GM21786 (cell line): ENCODE measurements around the gene CALCR.
"Not testable (repeated sequence)": the region's sequence is repeated elsewhere in the genome, so short reads cannot be mapped to it uniquely, and the experiment has no call there.

Source experiments
- ATAC-seq: cut with Tn5 transposase; IDR thresholded peaks from one replicate; pipeline ENCODE4 v1.9.1; 2021; ENCODE audit not compliant: unreplicated experiment

CALCR gene

DNA sequence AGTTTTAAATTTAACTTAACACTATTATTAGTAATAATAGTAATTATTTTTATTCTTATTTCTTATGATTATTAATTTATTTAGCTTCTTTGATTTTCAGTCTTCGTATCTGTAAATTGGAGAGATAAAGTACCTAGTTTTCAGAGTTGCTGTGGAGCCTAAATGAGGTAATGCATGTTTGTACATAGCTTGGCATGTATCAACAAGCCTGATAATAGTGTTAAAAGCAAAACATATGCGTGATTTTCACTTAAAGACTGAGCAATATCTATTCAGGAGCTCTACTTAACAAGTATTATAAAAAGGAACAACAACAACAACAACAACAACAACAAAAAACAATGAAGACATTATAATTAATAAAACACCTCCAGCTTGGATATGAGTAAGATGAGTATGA lies 12.4 kb downstream of the CALCR start:
- ATAC-seq, result no peak

DNA sequence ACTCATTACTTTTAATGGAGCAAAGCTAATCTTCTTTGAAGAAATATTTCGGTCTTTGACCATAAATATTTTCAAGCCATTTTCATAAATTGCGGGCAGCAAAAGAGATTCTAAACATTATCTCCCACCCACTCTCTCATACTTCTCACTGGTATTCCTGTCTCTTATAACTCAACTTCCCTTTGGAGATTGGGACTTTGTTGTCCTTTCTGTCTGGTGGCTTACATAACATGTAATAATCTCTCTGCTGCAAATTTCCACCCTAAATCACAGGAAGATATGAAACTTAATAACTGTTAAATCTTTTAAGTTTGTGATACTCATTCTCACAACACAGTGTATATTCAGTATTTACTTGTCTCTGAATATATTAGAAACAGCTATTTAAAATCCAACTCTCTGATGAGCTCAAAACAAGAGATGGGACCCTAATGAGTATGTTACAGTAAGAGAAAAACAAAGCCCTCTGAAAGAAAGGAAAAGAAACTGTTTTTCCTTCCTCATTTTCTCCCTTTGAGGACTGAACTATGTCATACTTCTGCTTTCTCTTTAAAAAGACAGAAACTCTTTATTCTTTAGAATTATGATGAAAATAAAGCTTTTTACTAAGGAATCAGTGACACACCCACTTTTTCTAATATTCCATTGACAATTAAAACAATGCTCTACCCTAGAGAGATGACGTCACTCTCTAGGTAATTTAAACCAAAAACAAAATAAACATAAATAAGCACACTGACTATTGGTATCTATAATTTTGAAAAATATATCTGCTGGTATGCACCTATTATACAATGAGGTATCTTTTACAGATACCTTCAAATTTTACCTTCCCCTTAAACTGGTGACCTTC lies 14.7 kb downstream of the CALCR start:
- ATAC-seq, result no peak

DNA sequence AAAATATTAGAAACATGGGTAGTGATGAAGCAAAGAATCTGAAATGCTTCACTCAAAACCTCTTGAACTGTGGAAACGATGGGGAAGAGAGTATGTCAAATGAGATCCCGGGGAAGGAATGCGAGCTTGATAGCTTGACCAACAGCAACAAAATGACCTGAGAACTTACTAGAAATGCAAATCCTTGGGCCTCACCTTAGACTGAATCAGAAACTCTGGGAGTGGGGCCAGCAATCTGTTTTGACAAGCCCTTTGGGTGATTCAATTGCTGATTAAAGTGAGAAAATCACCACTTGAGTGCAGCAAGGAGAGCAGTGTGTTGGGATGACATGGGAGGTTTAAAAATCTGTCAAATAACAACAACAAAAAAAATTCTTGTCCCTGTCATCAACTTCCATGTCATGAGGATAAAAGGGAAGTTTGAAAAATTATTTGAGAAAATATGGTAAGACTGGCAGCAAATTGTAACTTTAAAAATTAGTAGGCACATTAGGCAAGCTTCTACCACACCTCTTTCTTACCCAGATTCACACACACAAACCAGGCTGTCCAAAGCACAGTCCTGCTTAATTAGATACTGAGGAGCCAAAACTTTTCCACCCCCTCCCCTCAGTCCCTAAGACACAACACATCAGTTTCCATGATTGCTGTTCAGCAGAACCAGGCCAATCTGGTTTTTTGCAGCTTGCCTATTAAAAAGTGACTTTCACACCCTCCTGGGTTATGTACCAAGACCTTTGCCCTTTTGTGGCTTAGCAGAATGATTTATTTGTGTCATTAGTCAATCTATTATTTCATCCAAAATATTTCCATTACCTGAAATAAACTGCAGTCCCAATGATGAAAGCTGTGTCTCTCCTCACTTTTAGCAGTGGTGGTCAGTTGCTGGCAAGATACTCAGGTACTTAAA lies 15.6 kb downstream of the CALCR start:
- ATAC-seq, result no peak

DNA sequence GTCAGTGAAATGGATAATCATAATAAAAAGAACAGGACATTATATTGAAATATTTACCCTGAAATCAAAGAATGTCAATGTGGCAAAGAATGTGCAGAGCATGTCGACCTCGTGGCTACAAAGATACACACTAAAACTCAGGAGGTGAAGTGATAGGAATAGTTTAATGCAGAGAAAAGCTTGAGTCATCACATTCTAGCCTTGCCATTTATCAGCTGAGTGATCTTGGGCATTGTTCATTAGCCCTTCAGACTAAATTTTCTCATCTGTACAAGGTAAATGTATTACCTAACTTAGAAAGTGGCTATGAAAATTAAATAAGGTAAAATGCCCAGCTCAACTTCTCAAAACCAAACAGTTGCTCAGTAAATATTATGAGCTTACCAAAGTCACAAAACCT lies 22.6 kb downstream of the CALCR start:
- no peak for ATAC-seq

DNA sequence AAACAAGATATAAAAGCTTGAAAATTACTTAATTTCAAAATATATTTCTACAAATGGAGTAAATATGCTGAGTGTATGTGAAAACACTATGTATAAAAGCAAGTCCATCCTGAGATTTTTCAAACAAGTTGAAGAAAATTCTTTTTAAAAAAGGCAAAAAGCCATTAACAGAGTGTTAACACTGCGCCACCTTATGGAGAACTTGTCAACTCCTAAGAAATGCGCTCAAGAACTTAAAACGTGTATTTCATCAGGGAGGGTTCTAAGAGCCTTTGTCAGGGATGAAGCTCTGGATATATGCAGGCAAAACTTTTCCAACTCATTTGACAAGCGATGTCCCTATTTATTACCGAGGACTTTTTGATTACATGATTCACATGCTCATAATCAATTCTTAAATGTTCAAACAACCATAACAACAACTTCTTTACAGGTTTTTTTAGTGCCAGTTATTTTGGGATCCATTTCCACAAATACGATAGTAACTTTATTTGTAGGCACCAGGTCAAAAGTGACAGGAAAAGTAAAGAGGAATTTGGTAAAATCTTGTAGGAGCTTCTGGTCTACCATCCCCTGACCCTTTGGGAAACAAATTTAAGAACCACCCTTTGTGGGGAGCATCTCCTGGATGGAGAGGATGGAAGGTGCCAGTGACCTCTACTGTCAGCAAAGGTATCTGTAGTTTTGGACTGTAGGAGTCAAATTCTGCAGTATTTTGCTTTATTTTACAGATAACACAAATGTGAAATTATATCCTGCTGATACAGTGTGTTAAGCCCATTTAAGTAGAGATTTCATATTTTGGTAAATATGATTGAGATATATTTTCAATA lies 23.2 kb downstream of the CALCR start:
- no peak for ATAC-seq

DNA sequence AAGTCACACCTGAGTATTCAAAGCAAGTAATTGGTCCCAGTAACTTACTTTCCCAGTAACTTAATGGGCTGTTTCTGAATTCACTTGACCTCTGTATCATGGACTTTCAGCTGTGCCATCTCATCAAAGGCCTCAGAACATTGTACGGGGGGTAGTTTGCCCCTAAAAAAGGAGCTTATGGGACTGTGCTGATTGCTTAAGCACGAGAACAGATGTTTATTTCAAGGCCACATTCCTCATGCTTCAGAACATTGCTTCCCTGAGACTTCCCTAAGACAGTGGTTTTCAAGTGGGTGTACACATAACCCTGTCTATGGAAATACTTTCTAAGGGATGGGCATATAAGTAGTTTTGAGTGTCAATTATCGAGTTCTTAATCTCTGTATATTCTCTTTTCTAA lies 26.8 kb downstream of the CALCR start:
- no peak for ATAC-seq

DNA sequence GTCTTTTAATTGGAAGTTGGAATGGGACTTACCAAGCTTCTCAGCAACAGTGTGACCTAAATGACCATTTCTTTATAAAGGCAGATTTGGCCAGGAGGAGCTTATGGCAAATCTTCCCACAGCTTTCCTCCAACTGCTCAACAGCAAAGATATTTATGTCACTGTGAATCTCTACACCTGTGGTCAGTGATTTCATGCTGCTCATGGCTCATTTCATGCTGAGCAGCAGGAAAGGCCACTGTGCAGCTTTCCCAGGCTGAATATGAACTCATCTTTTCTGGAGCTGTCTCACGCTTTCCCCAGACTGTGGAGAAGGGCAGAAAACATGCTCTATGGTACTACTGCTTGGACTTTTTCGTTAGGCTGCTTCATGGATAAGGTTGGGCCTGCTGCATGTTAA lies 29.8 kb downstream of the CALCR start:
- ATAC-seq, result no peak

DNA sequence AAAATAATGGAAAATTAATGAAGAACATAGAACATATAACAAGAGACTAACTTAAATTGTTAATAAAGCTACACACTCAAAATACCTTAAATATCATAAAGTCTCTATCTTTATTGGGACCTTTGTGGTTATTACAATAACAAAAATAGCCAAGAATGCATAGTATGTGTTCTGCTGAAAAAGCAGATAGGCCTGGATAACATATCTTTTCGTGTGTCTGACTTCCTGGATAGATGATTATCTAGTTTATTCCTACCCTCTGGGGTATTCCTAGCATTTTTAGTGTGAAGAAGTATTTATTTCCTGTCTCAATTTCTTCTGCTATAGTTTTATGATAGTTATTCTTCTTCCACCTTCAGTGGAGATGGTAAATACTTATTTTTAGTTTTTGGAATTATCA lies 36.5 kb downstream of the CALCR start:
- no peak for ATAC-seq

DNA sequence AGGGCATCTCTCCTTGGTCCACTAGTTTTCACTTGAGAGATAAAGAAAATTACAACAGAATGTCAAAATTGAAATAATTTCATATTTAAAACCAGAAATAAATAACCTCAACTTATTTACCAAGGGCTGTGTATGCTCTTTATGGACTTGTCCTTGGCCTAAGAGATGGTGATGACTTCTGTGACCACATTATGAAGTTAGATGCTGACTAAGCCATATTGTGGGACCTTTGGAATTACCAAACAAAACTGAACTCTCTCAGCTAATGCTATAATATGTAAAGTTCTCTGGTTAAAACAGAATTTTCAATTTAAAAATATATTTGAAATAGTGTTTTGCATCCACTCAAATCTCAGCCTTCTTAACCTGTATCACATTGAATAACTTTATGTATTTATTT lies 38.9 kb downstream of the CALCR start:
- no peak for ATAC-seq

DNA sequence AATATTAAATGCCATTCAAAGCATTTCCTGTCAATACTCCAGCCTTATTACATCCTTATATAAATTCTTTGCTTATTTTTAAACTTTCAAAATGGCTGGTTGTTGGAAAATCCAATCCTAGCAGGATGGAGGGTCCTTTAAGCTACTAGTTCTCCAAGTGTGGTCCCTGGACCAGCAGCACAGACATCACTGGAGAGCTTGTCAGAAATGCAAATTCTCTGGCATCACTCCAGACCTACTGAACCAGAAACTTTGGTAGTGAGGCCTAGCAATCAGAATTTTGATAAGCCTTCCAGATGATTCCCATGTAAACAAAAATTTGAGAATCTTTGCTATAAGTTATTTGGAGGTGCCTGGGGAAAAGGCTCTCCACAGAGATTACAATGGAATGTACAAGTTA lies 43.8 kb downstream of the CALCR start:
- no peak for ATAC-seq

DNA sequence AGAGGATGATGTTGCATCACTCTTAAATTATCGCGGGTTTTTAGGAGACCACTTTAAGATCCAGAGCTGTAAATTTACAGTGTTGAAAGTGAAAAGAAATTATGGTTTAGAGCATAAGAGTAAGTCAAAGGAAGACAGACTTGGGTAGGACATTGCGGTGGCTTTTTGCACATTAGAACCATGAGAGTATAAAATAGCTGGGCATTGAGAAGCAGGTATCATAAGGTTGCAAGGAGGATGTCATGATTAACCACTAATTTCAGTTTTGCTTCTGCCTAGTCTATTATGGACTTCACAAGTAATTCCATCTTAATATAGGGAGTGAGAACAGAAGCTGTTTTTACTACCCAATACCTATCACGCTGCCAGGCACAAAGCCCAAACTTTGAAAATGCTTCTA lies 57.7 kb downstream of the CALCR start:
- ATAC-seq, result no peak

DNA sequence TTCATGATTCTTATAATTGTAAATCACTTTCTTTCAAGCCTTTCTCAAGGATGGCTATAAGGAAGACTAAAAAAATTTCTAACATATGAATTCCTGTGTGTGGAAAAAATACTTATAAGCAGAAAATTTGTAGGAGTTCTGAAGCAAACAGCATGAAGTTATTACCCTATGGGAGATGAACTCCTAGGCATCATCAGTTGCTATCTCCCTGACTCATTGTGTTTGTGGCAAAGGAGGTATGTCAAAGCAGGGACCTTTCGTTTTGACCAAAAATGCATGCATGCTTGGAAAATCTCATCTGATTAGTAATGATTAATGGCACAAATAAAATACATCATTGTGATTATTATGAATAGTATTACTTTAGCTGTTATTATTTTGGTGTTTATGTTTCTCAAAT lies 59.4 kb downstream of the CALCR start:
- no peak for ATAC-seq

DNA sequence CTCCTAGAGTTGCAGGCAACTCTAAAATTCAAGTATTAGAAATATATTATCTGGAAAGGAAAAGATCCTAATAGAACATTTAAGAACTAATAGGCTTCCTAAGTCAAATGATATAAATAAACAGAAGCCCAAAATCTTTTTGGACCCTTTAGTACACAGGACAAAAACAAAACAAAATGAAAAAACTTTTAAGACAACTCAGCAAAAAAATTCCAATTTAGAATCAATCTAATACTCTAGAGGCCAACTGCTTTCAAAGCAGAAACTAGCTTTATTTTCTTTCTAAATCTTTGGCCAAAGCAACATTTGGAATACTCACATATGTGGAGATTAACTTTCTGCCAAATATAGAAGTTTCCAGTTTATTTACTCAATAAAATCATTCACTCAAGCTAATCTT lies 65.2 kb downstream of the CALCR start:
- no peak for ATAC-seq

DNA sequence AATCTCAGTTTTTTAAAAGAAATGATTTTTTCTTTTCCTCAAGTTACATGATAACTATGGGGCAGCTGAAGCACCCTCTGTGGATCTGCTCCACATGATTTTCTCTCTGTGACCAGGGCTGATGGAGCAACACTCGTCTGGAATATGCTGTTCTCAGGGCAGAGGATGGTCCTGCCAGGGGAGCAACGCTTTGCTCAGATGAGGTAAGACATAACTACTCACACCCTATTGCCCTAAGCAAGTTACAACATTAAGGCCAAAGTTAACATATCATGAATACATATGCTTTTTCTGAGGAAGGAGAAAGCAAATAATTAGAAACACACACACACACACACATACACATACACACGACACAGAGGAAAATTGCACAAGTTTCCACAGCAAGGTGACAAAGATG lies 71.4 kb downstream of the CALCR start:
- ATAC-seq, result no peak

DNA sequence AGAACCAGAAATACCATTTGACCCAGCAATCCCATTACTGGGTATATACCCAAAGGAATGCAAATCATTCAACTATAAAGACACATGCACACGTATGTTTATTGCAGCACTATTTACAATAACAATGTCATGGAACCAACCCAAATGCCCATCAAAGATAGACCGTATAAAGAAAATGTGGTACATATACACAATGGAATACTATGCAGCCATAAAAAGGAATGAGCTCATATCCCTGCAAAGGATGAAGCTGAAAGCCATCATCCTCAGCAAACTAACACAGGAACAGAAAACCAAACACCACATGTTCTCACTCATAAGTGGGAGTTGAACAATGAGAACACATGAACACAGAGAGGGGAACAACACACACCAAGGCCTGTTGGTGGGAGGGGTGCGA lies 82.7 kb downstream of the CALCR start:
- ATAC-seq, result not testable (repeated sequence)

DNA sequence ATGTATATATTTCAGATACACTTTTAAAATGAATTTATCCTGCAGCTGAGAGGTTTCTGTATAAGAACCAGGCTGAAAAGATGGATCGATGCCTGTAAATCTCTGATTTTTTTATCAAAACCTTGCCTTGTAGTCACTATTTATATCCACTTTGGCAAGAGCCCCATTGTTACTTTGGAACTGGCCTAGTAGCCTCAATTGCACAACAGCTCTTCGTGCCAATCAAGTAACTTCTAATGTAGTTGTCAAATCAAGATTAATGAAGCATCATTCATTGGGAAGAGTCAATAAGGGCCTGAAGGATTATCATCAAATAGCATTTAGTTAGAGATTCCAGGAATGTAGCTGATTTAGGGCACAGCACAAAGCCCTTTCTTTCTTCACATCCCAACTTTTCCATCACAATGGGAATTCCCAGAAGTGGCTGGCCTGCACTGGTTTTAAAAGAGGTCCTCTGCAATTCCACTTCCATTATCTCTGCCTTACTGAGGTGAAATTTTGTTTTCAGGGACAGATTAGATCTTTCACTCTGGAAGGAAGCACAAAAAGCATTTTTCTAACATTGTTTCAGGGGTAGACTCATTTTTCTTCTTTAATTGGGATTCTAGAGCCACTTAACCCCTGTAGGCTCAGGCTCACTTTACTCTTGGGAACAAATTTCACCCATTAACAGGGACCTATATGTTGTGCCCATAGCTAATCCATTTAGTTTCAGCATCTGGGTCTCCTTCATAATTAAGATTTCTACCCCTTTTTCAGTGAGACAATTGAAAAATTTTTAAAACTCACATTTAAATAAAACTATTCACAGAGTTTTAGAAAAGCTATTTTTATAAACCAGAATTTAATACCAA lies 97.8 kb downstream of the CALCR start:
- ATAC-seq, result no peak

DNA sequence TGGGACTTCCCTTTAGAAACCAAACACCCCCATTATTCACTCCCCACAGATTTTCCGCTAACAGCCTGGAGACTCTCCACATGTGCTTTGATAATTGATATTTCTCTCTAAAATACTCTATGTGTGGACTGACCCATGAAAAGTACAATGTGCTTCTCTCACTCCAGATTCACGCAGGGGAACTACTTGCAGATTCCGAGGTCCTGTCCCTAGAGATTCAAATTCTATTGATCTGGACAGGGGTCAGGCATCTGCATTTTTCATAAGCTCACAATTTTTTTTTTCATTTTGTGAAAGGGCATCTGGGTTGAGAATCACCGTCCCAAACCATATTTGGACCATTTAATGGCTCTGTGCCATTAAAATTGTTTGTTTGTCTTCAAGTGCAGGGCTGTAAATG lies 98.7 kb downstream of the CALCR start:
- ATAC-seq, result no peak

DNA sequence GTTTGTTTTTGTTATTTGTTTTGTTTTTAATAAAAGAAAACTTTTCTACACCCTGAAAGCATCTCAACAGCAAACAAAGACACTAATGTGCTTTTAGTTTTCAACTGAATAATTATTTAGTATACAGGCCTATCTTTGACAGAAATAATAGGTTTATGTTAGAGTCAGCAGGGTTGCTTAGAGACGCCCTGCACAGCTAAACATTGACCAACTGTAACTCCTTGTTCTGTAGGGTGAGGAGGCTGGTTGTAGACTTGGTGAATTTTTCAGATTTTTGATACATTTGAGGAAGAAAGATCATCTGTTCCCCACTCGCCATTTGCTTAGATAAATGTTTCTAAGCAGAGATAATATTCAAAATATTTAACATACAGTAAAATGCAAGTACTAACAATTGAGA lies 103.1 kb downstream of the CALCR start:
- no peak for ATAC-seq

DNA sequence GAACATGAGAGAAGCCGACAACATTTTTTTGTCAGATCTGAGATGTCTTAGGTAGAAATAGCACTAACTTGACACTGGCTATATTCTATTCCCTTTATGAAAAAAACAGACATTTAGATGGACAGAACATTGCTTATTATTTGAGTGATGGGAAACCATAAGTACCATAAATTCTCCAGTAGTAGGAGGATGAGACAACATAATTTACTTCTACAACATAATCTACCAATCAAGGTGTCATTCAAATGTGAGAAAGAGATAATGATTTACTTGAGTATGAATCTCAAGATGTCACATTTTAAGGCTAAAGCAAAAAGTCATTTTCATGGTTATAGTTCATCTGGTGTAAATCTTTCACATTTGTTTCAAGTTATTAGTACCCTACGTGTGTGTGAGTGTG lies 110.8 kb downstream of the CALCR start:
- ATAC-seq, result no peak

DNA sequence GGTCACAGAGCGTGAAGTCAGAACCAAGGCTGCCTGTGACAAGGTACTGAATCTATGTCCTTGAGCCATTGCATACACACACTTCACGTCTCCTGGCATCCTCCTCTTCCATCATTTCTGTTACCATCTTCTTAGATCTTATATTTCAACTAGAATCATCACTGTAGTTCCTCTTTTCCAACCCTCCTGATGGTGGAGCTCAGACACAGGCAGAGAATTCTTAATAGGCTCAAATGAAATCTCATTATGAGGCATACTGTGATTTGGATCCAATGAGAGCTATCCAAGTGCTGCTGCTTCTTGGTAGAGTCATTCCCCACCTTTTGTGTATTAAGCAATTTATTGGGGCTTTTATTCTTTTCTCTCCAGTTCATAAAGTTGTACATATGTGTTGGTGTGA lies 113.2 kb downstream of the CALCR start:
- ATAC-seq, result no peak
